Measurements from ENCODE around the gene TOX3.

TOX3 gene

GRCh38 chr16:52526116-52526828 is 20.7 kb downstream of the TOX3 start:
- TF ChIP-seq, protein P1, sequence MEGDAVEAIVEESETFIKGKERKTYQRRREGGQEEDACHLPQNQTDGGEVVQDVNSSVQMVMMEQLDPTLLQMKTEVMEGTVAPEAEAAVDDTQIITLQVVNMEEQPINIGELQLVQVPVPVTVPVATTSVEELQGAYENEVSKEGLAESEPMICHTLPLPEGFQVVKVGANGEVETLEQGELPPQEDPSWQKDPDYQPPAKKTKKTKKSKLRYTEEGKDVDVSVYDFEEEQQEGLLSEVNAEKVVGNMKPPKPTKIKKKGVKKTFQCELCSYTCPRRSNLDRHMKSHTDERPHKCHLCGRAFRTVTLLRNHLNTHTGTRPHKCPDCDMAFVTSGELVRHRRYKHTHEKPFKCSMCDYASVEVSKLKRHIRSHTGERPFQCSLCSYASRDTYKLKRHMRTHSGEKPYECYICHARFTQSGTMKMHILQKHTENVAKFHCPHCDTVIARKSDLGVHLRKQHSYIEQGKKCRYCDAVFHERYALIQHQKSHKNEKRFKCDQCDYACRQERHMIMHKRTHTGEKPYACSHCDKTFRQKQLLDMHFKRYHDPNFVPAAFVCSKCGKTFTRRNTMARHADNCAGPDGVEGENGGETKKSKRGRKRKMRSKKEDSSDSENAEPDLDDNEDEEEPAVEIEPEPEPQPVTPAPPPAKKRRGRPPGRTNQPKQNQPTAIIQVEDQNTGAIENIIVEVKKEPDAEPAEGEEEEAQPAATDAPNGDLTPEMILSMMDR (IDR thresholded peaks at IDR 0.05; ENCODE audit: insufficient read depth, low read length, poor library complexity, severe bottlenecking): no peak
- Histone ChIP-seq H3K27me3 (replicated peaks; ENCODE audit: control insufficient read depth, insufficient read depth, low read length) (no peaks in the 10 kb centered on the region), H3K36me3 (ENCODE audit: control insufficient read depth, insufficient read depth, low read length) (no peaks in the 10 kb centered on the region), H3K4me3 (replicated peaks; ENCODE audit: low read depth, low read length) (no peak overlapping the region)
- DNase-seq (ENCODE audit: extremely low read depth, insufficient read length): no peak

DNA sequence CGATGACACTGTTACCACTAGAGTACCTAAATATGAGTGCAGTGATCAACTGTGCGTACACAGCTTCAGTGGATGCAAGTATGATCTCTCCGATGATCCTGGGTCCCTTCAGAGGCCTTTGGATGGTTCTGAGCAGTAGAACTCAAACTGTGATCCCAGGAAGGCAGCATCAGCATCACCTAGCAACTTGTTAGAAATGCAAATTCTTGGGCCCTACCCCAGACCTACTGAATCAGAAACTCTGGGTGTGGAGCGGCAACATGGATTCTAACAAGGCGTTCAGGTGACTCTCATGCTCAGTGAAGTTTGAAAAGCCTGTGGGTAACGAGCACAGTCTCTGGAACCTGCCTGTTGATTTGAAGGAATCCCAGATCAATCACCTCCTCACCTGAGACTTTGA is 25.4 kb downstream of the TOX3 start:
- H3K4me3 ChIP-seq (replicated peaks; ENCODE audit: low read depth, low read length): no peak overlapping the region
- DNase-seq (ENCODE audit: extremely low read depth, insufficient read length): no peak
- TF ChIP-seq, protein P1 (IDR thresholded peaks at IDR 0.05; ENCODE audit: insufficient read depth, low read length, poor library complexity, severe bottlenecking): no peak
- no peaks in the 10 kb centered on the region for H3K27me3 ChIP-seq (replicated peaks; ENCODE audit: control insufficient read depth, insufficient read depth, low read length)
- H3K36me3 ChIP-seq (ENCODE audit: control insufficient read depth, insufficient read depth, low read length): no peaks in the 10 kb centered on the region

DNA sequence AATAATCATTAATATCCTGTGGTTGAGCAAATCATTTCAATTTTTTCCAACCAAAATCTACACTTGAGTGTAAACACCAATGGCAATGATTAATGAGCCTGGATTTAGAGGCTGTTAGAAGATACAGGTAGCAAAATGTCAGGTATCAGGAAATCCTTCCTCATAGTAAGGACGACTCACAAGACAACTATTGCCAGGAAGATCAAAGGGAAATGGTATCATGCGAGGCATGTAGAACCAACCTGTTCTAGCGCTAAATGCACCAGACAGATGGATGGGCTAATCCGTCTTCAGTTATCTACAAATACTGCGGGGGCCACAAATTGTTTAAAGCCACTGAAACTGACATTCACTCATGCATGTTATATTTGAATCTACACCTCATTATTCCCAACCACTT is 28.1 kb downstream of the TOX3 start:
- no peaks in the 10 kb centered on the region for H3K36me3 ChIP-seq (ENCODE audit: control insufficient read depth, insufficient read depth, low read length)
- TF ChIP-seq, protein P1 (IDR thresholded peaks at IDR 0.05; ENCODE audit: insufficient read depth, low read length, poor library complexity, severe bottlenecking): no peak
- no peaks in the 10 kb centered on the region for H3K27me3 ChIP-seq (replicated peaks; ENCODE audit: control insufficient read depth, insufficient read depth, low read length)
- no peak for DNase-seq (ENCODE audit: extremely low read depth, insufficient read length)
- no peak overlapping the region for H3K4me3 ChIP-seq (replicated peaks; ENCODE audit: low read depth, low read length)

DNA sequence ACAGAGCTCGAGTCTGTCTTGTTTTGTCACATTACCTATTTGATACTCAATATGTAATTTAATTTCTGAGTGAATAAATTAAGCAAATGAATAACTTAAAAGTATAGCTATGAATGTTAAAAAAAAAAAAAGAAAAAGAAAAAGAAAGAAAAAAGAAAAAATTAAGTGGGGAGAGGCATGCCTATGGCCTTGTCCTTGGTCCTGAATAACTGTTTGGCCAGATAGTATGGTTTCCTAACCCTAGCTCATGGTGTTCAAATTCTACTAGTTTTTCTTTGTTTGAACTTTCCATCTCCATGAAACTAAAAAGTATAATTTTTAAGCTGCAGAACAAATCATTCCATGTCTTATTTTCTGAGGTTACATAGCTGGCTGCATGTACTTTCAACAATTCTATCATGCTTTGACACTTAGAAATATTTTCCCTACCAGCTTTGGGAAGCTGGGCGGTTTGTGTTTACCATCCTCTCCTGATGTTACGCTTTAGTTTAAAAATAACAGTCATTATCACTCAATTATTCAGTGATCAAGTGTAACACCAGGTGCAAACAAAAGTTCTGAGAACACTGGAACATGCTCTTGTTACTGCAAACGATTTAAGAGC is 31.8 kb downstream of the TOX3 start:
- TF ChIP-seq, protein P1 (IDR thresholded peaks at IDR 0.05; ENCODE audit: insufficient read depth, low read length, poor library complexity, severe bottlenecking): no peak
- no peaks in the 10 kb centered on the region for H3K36me3 ChIP-seq (ENCODE audit: control insufficient read depth, insufficient read depth, low read length)
- H3K4me3 ChIP-seq (replicated peaks; ENCODE audit: low read depth, low read length): no peak overlapping the region
- H3K27me3 ChIP-seq (replicated peaks; ENCODE audit: control insufficient read depth, insufficient read depth, low read length): no peaks in the 10 kb centered on the region
- DNase-seq (ENCODE audit: extremely low read depth, insufficient read length): no peak

GRCh38 chr16:52512297-52512987 is 34.5 kb downstream of the TOX3 start:
- TF ChIP-seq, protein P1 (IDR thresholded peaks at IDR 0.05; ENCODE audit: insufficient read depth, low read length, poor library complexity, severe bottlenecking): no peak
- no peaks in the 10 kb centered on the region for H3K36me3 ChIP-seq (ENCODE audit: control insufficient read depth, insufficient read depth, low read length)
- no peak overlapping the region for H3K4me3 ChIP-seq (replicated peaks; ENCODE audit: low read depth, low read length)
- H3K27me3 ChIP-seq (replicated peaks; ENCODE audit: control insufficient read depth, insufficient read depth, low read length): no peaks in the 10 kb centered on the region
- DNase-seq (ENCODE audit: extremely low read depth, insufficient read length): no peak

Measured in GM06990 (cell line).